H1 (cell line): Measurements from ENCODE around the gene VHLL. TPM values are rescaled to one million over a fixed set of nuclear protein-coding genes. Genes with fewer than 3 reads are reported as not detected.

Source experiments
- CTCF ChIA-PET: fragments of 300-600 bp; sonication (Branson Sonifier 250); formaldehyde crosslinking; loops from one replicate; lab custom pipeline; 2021; ENCODE audit not compliant: partially characterized antibody; lab: Charles Lee
- POLR2A ChIA-PET: fragments of 300-600 bp; sonication (Branson Sonifier 250); formaldehyde crosslinking; loops from one replicate; lab custom pipeline; 2021; ENCODE audit warnings: inconsistent platforms; ENCODE audit not compliant: partially characterized antibody; lab: Charles Lee
- DNase-seq, 2 experiments: peaks; one replicate each; pipeline versions ENCODE4 v3.0.0 to v3.0.0-alpha.2; 2010 to 2022; ENCODE audit warnings: low spot score in 2 of 2, low read depth in 1 of 2, mixed read lengths in 1 of 2
- FAIRE-seq: peaks from 2 replicates; lab custom pipeline; 2011; peaks lifted over from hg19 to GRCh38; lab: Jason Lieb, UNC
- H2AFZ ChIP-seq: 2 replicates; pipeline ENCODE4 v1.8.1; 2012; ENCODE audit warnings: low read length, inconsistent platforms
- H2AK5ac ChIP-seq: 2 replicates; pipeline ENCODE4 v1.6.1; 2013; ENCODE audit warnings: low read depth, low read length
- H2BK120ac ChIP-seq: replicated peaks from 2 replicates; pipeline ENCODE3; 2013; ENCODE audit warnings: low read depth, low read length, inconsistent platforms
- H2BK12ac ChIP-seq: 2 replicates; pipeline ENCODE4 v1.6.1; 2013; ENCODE audit warnings: low read depth, low read length
- H2BK15ac ChIP-seq: 2 replicates; pipeline ENCODE4 v1.6.1; 2013; ENCODE audit warnings: low read length
- H2BK20ac ChIP-seq: 2 replicates; pipeline ENCODE4 v1.6.1; 2013; ENCODE audit warnings: low read length
- H2BK5ac ChIP-seq: 2 replicates; pipeline ENCODE4 v1.6.1; 2013; ENCODE audit warnings: low read depth, low read length
- H3K14ac ChIP-seq: 2 replicates; pipeline ENCODE4 v1.6.1; 2013; ENCODE audit warnings: inconsistent platforms; ENCODE audit not compliant: insufficient read length
- H3K18ac ChIP-seq: 2 replicates; pipeline ENCODE4 v1.6.1; 2013; ENCODE audit warnings: low read length; ENCODE audit errors: extremely low read depth
- H3K23ac ChIP-seq: 2 replicates; pipeline ENCODE4 v1.6.1; 2013; ENCODE audit warnings: inconsistent platforms; ENCODE audit not compliant: insufficient read length
- H3K23me2 ChIP-seq: 2 replicates; pipeline ENCODE4 v1.6.1; 2013; ENCODE audit warnings: low read depth, low read length
- H3K27ac ChIP-seq: 2 replicates; pipeline ENCODE4 v1.6.1; 2011; ENCODE audit warnings: low read depth, low read length, inconsistent platforms
- H3K27me3 ChIP-seq, 4 experiments: replicated peaks in 1 of 4; 1 replicate in 1 of 4; 2 replicates in 3 of 4; pipeline versions ENCODE4 v1.6.1 to v1.8.1; 2011 to 2013; ENCODE audit warnings: low read length in 3 of 4, mild to moderate bottlenecking in 3 of 4, inconsistent platforms in 2 of 4, mixed read lengths in 2 of 4, moderate library complexity in 1 of 4; ENCODE audit not compliant: control insufficient read depth in 3 of 4, insufficient read depth in 3 of 4; ENCODE audit errors: extremely low read depth in 1 of 4
- H3K36me3 ChIP-seq, 4 experiments: 2 replicates each; pipeline versions ENCODE4 v1.6.1 to v1.8.1; 2011 to 2013; ENCODE audit warnings: mild to moderate bottlenecking in 4 of 4, low read length in 3 of 4, moderate library complexity in 2 of 4, control low read depth in 1 of 4, inconsistent platforms in 1 of 4; ENCODE audit not compliant: insufficient read depth in 4 of 4, control insufficient read depth in 2 of 4
- H3K4ac ChIP-seq: replicated peaks from 2 replicates; pipeline ENCODE3; 2013; ENCODE audit warnings: low read length, low read depth, mixed read lengths, inconsistent platforms; ENCODE audit not compliant: insufficient read length
- H3K4me1 ChIP-seq, 4 experiments: replicated peaks in 1 of 4; 1 replicate in 1 of 4; 2 replicates in 3 of 4; pipeline versions ENCODE4 v1.6.1 to v1.8.1; 2011 to 2013; ENCODE audit warnings: low read length in 3 of 4, inconsistent platforms in 2 of 4, mixed read lengths in 1 of 4; ENCODE audit not compliant: insufficient read depth in 4 of 4, control insufficient read depth in 3 of 4
- H3K4me2 ChIP-seq, 2 experiments: 2 replicates each; pipeline versions ENCODE4 v1.6.1 to v1.8.1; 2011 to 2013; ENCODE audit warnings: low read depth in 2 of 2, low read length in 2 of 2, control low read depth in 1 of 2, inconsistent platforms in 1 of 2, mild to moderate bottlenecking in 1 of 2; ENCODE audit not compliant: insufficient read depth in 1 of 2
- H3K4me3 ChIP-seq, 4 experiments: fragments of 200-600, 300-600 bp in 1 of 4; sonication (generic), shearing (Covaris generic), sonication (Bioruptor Twin) in 1 of 4; 2 replicates each; pipeline versions ENCODE4 v1.5.1 to v1.8.1; 2011 to 2016; ENCODE audit warnings: low read length in 4 of 4, low read depth in 3 of 4, control low read depth in 2 of 4, inconsistent platforms in 2 of 4, mild to moderate bottlenecking in 2 of 4, mixed read lengths in 1 of 4, moderate library complexity in 1 of 4; ENCODE audit not compliant: insufficient read depth in 2 of 4; ENCODE audit errors: extremely low read depth in 1 of 4
- H3K56ac ChIP-seq: replicated peaks from 2 replicates; pipeline ENCODE3; 2013; ENCODE audit warnings: low read depth, mild to moderate bottlenecking, mixed read lengths, low read length, inconsistent platforms; ENCODE audit not compliant: insufficient read length
- H3K79me1 ChIP-seq: 2 replicates; pipeline ENCODE4 v1.6.1; 2013; ENCODE audit warnings: low read depth, low read length, control low read depth
- H3K79me2 ChIP-seq, 2 experiments: 2 replicates each; pipeline versions ENCODE4 v1.6.1 to v1.8.1; 2012 to 2013; ENCODE audit warnings: low read length in 2 of 2, mild to moderate bottlenecking in 2 of 2, inconsistent platforms in 1 of 2; ENCODE audit not compliant: insufficient read depth in 2 of 2, control insufficient read depth in 1 of 2
- H3K9ac ChIP-seq, 4 experiments: replicated peaks in 1 of 4; 1 replicate in 1 of 4; 2 replicates in 3 of 4; pipeline versions ENCODE4 v1.6.1 to v1.8.1; 2011 to 2013; ENCODE audit warnings: low read depth in 3 of 4, low read length in 3 of 4, control low read depth in 2 of 4, mild to moderate bottlenecking in 2 of 4, moderate library complexity in 2 of 4, inconsistent platforms in 1 of 4; ENCODE audit errors: extremely low read depth in 1 of 4
- H3K9me3 ChIP-seq, 2 experiments: 2 replicates each; pipeline versions ENCODE4 v1.6.1 to v1.8.1; 2012 to 2013; ENCODE audit warnings: mild to moderate bottlenecking in 2 of 2, moderate library complexity in 2 of 2, control low read depth in 1 of 2, inconsistent platforms in 1 of 2, low read depth in 1 of 2, low read length in 1 of 2, mixed read lengths in 1 of 2; ENCODE audit not compliant: insufficient read depth in 2 of 2
- H4K20me1 ChIP-seq, 2 experiments: replicated peaks in 1 of 2; 2 replicates each; pipeline versions ENCODE3 to v1.8.1; 2011 to 2013; ENCODE audit warnings: inconsistent platforms in 2 of 2, low read length in 2 of 2, mild to moderate bottlenecking in 1 of 2; ENCODE audit not compliant: insufficient read depth in 2 of 2, control insufficient read depth in 1 of 2
- H4K5ac ChIP-seq: 2 replicates; pipeline ENCODE4 v1.6.1; 2013; ENCODE audit warnings: low read length, low read depth, mixed read lengths, inconsistent platforms; ENCODE audit not compliant: insufficient read length
- H4K8ac ChIP-seq: 2 replicates; pipeline ENCODE4 v1.8.0; 2013; ENCODE audit warnings: mild to moderate bottlenecking, moderate library complexity, low read length, inconsistent platforms; ENCODE audit not compliant: insufficient read depth; ENCODE audit errors: extremely low read depth
- H4K91ac ChIP-seq: replicated peaks from 2 replicates; pipeline ENCODE3; 2013; ENCODE audit warnings: low read length, mixed read lengths, inconsistent platforms; ENCODE audit not compliant: insufficient read length
- CBX8 ChIP-seq: fragments of 300-800, 300-1000 bp; sonication (generic); IDR thresholded peaks from 2 replicates; pipeline ENCODE4 v1.7.1; 2016; ENCODE audit warnings: low read depth, low read length, borderline replicate concordance
- CTBP2 ChIP-seq: IDR thresholded peaks from 2 replicates; pipeline ENCODE4 v1.7.0; 2011; ENCODE audit warnings: borderline replicate concordance, mild to moderate bottlenecking, moderate library complexity, mixed read lengths, low read length; ENCODE audit not compliant: insufficient read depth, insufficient read length
- EGR1 ChIP-seq: IDR thresholded peaks from 2 replicates; pipeline ENCODE4 v1.6.1; 2011; ENCODE audit warnings: low read depth, low read length, borderline replicate concordance
- HDAC6 ChIP-seq: IDR thresholded peaks from one replicate; pipeline ENCODE4 v1.7.1; 2012; ENCODE audit warnings: low read depth, mild to moderate bottlenecking, inconsistent platforms, low read length, moderate library complexity
- JUN ChIP-seq: IDR thresholded peaks from 2 replicates; pipeline ENCODE4 v1.6.1; 2011; ENCODE audit warnings: low read depth, mild to moderate bottlenecking, improper control_type of control experiment, low read length
- NRF1 ChIP-seq: IDR thresholded peaks from 2 replicates; pipeline ENCODE4 v1.6.1; 2011; ENCODE audit warnings: mild to moderate bottlenecking, low read depth, low read length, improper control_type of control experiment
- PHF8 ChIP-seq: fragments of 200-600 bp; sonication (generic); conservative IDR thresholded peaks from 2 replicates; pipeline ENCODE4 v1.7.1; 2012; ENCODE audit warnings: low read depth, mild to moderate bottlenecking, inconsistent platforms, low read length, moderate library complexity
- RAD21 ChIP-seq, 2 experiments: IDR thresholded peaks in 1 of 2; conservative IDR thresholded peaks in 1 of 2; 2 replicates each; pipeline ENCODE4 v1.6.1; 2011; ENCODE audit warnings: low read depth in 2 of 2, low read length in 2 of 2, improper control_type of control experiment in 1 of 2, inconsistent platforms in 1 of 2, mild to moderate bottlenecking in 1 of 2, moderate library complexity in 1 of 2
- whole genome bisulfite sequencing, 2 experiments: shearing (Covaris generic) in 1 of 2; methylation state at CpG; one replicate each; pipeline versions ENCODE4 v1.1.6 to v1.1.7; 2013 to 2015; ENCODE audit warnings: low lambda C conversion rate in 2 of 2, mixed read lengths in 2 of 2, inconsistent platforms in 1 of 2, low coverage in 1 of 2, missing lambda C conversion rate in 1 of 2; ENCODE audit not compliant: insufficient replicate concordance in 2 of 2, insufficient coverage in 1 of 2, insufficient read length in 1 of 2; ENCODE audit errors: extremely low coverage in 1 of 2, missing lambda C conversion rate in 1 of 2; 5-methylcytosine and 5-hydroxymethylcytosine counted together
- polyA plus RNA-seq, 7 experiments: library from polyadenylated mRNA; depleted of rRNA in 3 of 7; stranded (reverse) in 5 of 7; unstranded in 2 of 7; fragments of >200 nt in 5 of 7; fragments of 200-250 nt in 2 of 7; gene quantifications; 1 replicate in 5 of 7; 2 replicates in 1 of 7; 4 replicates in 1 of 7; pipeline versions ENCODE4 v1.2.1 to v1.2.3, GENCODE V29; 2011 to 2013; ENCODE audit warnings: missing spikeins in 2 of 7, mixed read lengths in 2 of 7
- total RNA-seq: library from RNA; stranded (reverse); fragmentation: NEBNext Ultra II Directional; extraction: Animal tissue kit (Norgen Biotek cat#: 25700); gene quantifications from 2 replicates; pipeline ENCODE4 v1.2.1, GENCODE V29; 2021
- TF ChIP-seq, protein P1 (sequence below), 3 experiments: IDR thresholded peaks; 1 replicate in 2 of 3; 2 replicates in 1 of 3; pipeline versions ENCODE4 v1.5.1 to v1.6.1; 2011; ENCODE audit warnings: low read length in 3 of 3, mild to moderate bottlenecking in 3 of 3, inconsistent platforms in 2 of 3, low read depth in 1 of 3, moderate library complexity in 1 of 3; ENCODE audit not compliant: insufficient read depth in 1 of 3; ENCODE audit errors: control extremely low read depth in 1 of 3

The VHLL gene
- total and polyA plus RNA-seq, 2 of the 8 experiments (the other 6 are each of a cell fraction or from before 2014, with no cell fraction given): not detected

DNA sequence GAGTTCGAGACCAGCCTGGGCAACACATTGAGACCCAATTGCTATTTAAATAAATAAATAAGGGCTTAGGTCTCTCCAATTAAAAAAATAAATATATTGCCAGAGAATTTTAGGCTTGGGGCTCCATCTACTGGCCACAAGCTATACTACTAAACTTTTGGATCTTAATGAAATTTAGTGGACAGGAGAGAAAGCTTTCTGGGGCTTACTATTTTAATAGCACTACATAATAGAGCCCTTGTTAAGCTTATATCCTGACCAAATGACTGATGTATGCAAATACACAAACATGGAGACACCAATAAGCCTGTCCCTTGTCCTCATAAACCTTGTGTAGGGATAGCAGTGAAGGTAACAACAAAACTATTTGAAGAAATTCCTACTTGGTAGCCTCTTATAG, 20.6 kb upstream of the VHLL start:
- no peak overlapping the region for H3K23ac ChIP-seq
- peaks cover 0 to 4% of the 10 kb centered on the region in 2 experiments for H4K20me1 ChIP-seq
- no peak overlapping the region for H2BK12ac ChIP-seq
- H3K14ac ChIP-seq: no peak overlapping the region
- no peak overlapping the region for H3K56ac ChIP-seq
- no peak for TF ChIP-seq JUN
- TF ChIP-seq CBX8: no peak
- no peak for TF ChIP-seq HDAC6
- no peak for TF ChIP-seq NRF1
- TF ChIP-seq, protein P1, sequence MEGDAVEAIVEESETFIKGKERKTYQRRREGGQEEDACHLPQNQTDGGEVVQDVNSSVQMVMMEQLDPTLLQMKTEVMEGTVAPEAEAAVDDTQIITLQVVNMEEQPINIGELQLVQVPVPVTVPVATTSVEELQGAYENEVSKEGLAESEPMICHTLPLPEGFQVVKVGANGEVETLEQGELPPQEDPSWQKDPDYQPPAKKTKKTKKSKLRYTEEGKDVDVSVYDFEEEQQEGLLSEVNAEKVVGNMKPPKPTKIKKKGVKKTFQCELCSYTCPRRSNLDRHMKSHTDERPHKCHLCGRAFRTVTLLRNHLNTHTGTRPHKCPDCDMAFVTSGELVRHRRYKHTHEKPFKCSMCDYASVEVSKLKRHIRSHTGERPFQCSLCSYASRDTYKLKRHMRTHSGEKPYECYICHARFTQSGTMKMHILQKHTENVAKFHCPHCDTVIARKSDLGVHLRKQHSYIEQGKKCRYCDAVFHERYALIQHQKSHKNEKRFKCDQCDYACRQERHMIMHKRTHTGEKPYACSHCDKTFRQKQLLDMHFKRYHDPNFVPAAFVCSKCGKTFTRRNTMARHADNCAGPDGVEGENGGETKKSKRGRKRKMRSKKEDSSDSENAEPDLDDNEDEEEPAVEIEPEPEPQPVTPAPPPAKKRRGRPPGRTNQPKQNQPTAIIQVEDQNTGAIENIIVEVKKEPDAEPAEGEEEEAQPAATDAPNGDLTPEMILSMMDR (IDR thresholded peaks at IDR 0.05; ENCODE audit: control extremely low read depth in 1 of 3, insufficient read depth in 1 of 3, low read depth in 1 of 3, low read length in 3 of 3): peak in 1 of 3 experiments; percentile 15; a peak in 2 of 4 replicates
- no peak for TF ChIP-seq EGR1
- no peak for TF ChIP-seq CTBP2
- no peak for TF ChIP-seq PHF8
- TF ChIP-seq RAD21 (IDR thresholded peaks at IDR 0.05 in 1 of 2, conservative IDR thresholded peaks at IDR 0.05 in 1 of 2; ENCODE audit: low read depth in 2 of 2, low read length in 2 of 2): peak in 1 of 2 experiments; percentile 33; a peak in 1 of 4 replicates
- TF ChIP-seq, all 59 proteins: peak for 2
- H3K4me2 ChIP-seq: no peak overlapping the region
- no peak overlapping the region for H3K27ac ChIP-seq
- no peak overlapping the region for H3K9ac ChIP-seq
- no peak overlapping the region for H3K18ac ChIP-seq
- no peak overlapping the region for H2AFZ ChIP-seq
- no peak overlapping the region for H3K4me3 ChIP-seq
- H2BK20ac ChIP-seq: no peak overlapping the region
- WGBS, 2 experiments: 80% methylated on average over 1 of the region's 1 CpG; no CpG with 5 or more reads in 1 of the 2 experiments
- no peaks in the 10 kb centered on the region for H3K23me2 ChIP-seq
- H3K79me2 ChIP-seq: no peaks in the 10 kb centered on the region
- peaks cover 56 to 97% (median 80%) of the 10 kb centered on the region in 4 experiments for H3K36me3 ChIP-seq
- no peaks in the 10 kb centered on the region for H3K9me3 ChIP-seq
- FAIRE-seq: no peak
- ChIA-PET POLR2A (interaction anchor here (0.6 to 3.9 kb wide), 11 partner anchors 10 to 107 kb away, joined by 3 to 16 read pairs (median 4); partner anchors contain the start of genes PMF1 and TMEM79), CTCF (interaction anchor here (0.5 to 4.0 kb wide), 24 partner anchors 11 to 345 kb away, joined by 3 to 30 read pairs (median 5); partner anchors contain the start of genes CCT3, PAQR6, SMG5 and TSACC)
- H3K4me1 ChIP-seq: no peaks in the 10 kb centered on the region
- H4K5ac ChIP-seq: no peak overlapping the region
- H2AK5ac ChIP-seq: no peak overlapping the region
- no peaks in the 10 kb centered on the region for H3K27me3 ChIP-seq
- no peak overlapping the region for H4K91ac ChIP-seq
- H2BK15ac ChIP-seq: no peak overlapping the region
- no peaks in the 10 kb centered on the region for H3K79me1 ChIP-seq
- H2BK5ac ChIP-seq: no peak overlapping the region
- H3K4ac ChIP-seq: no peak overlapping the region
- no peak overlapping the region for H4K8ac ChIP-seq
- H2BK120ac ChIP-seq: no peak overlapping the region
- DNase-seq: no peak
